ENCODE data around the gene AMPD2.
"Not testable (repeated sequence)": the region's sequence is repeated elsewhere in the genome, so short reads cannot be mapped to it uniquely, and the experiment has no call there.

AMPD2 gene

GRCh38 chr1:109652402-109652801 lies 32.8 kb downstream of the AMPD2 start:
- DNase-seq (ENCODE audit: low read depth in 2 of 2), result no peak

- no peak for DNase-seq (ENCODE audit: low read depth in 2 of 2)
Observed at GRCh38 chr1:109653306-109653705, 33.7 kb downstream of the AMPD2 start.

- no peak for DNase-seq (ENCODE audit: low read depth in 2 of 2)
Observed at GRCh38 chr1:109654519-109654918, 34.9 kb downstream of the AMPD2 start.

GRCh38 chr1:109655615-109656519 lies 36.2 kb downstream of the AMPD2 start, which contains the start of gene GSTM4:
Gene GSTM4 (plus strand): TSS chr1:109656099. CDS start chr1:109656390, 291 bp downstream.
- DNase-seq (ENCODE audit: low read depth in 2 of 2), result peak; percentile 64 to 65

GRCh38 chr1:109657395-109657794 lies 37.8 kb downstream of the AMPD2 start:
- no peak for DNase-seq (ENCODE audit: low read depth in 2 of 2)

GRCh38 chr1:109657970-109658369 lies 38.3 kb downstream of the AMPD2 start:
- no peak for DNase-seq (ENCODE audit: low read depth in 2 of 2)

- no peak for DNase-seq (ENCODE audit: low read depth in 2 of 2)
Observed at GRCh38 chr1:109658533-109659042, 39.0 kb downstream of the AMPD2 start.

- no peak for DNase-seq (ENCODE audit: low read depth in 2 of 2)
Observed at GRCh38 chr1:109659145-109659544, 39.5 kb downstream of the AMPD2 start.

- DNase-seq (ENCODE audit: low read depth in 2 of 2), result no peak
Observed at GRCh38 chr1:109659997-109660690, 40.5 kb downstream of the AMPD2 start.

- not testable (repeated sequence) for DNase-seq (ENCODE audit: low read depth in 2 of 2)
Observed at GRCh38 chr1:109660691-109661026, 41.0 kb downstream of the AMPD2 start.

- DNase-seq (ENCODE audit: low read depth in 2 of 2), result no peak
Observed at GRCh38 chr1:109661391-109661790, 41.8 kb downstream of the AMPD2 start.

- no peak for DNase-seq (ENCODE audit: low read depth in 2 of 2)
Observed at GRCh38 chr1:109664671-109665070, 45.0 kb downstream of the AMPD2 start.

GRCh38 chr1:109667452-109668122 lies 48.0 kb downstream of the AMPD2 start, which contains the start of gene GSTM2:
Gene GSTM2 (plus strand): TSS chr1:109668057. CDS start chr1:109668116, 59 bp downstream.
- peak; percentile 74 to 79 for DNase-seq (ENCODE audit: low read depth in 2 of 2)

GRCh38 chr1:109668123-109668775 lies 48.6 kb downstream of the AMPD2 start:
- no peak for DNase-seq (ENCODE audit: low read depth in 2 of 2)

- DNase-seq (ENCODE audit: low read depth in 2 of 2), result no peak
Observed at GRCh38 chr1:109669246-109669948, 49.8 kb downstream of the AMPD2 start.

- DNase-seq (ENCODE audit: low read depth in 2 of 2), result not testable (repeated sequence)
Observed at GRCh38 chr1:109669949-109670302, 50.3 kb downstream of the AMPD2 start.

- DNase-seq (ENCODE audit: low read depth in 2 of 2), result no peak
Observed at GRCh38 chr1:109671067-109671466, 51.4 kb downstream of the AMPD2 start.

- DNase-seq (ENCODE audit: low read depth in 2 of 2), result not testable (repeated sequence)
Observed at GRCh38 chr1:109673861-109674260, 54.2 kb downstream of the AMPD2 start.

GRCh38 chr1:109676683-109677381 lies 57.2 kb downstream of the AMPD2 start:
- DNase-seq (ENCODE audit: low read depth in 2 of 2), result not testable (repeated sequence)

GRCh38 chr1:109677459-109677858 lies 57.8 kb downstream of the AMPD2 start:
- no peak for DNase-seq (ENCODE audit: low read depth in 2 of 2)

All from stimulated activated CD8-positive, alpha-beta memory T cell treated with anti-CD3 and anti-CD28 coated beads, Interleukin-15, amount 100 ng/mL, for 48 hours (primary cell).